ENCODE measurements around the gene OR3A3.
A peak's percentile ranks its signal among the peaks of the same experiment; 100 is the strongest.
"Not testable (repeated sequence)": the region's sequence is repeated elsewhere in the genome, so short reads cannot be mapped to it uniquely, and the experiment has no call there.

Gene OR3A3

DNA sequence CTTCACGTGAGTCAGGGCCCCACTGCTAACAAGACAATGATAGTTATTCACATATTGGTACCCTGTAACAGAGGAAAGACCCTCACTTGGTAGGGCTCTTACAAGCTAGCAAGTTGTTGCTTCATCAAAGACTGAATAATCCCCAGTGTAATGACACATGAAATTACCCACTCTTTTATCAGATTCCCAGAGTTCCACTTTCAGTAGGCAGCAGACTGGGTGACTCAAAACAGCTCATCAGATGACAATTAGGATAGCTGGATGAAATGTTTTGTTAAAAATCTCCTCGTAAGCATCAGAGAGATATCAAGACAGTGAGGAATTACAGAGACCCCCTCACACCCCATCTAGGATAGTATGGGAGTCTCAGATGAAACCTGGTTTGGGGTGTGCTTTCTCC is 29.3 kb downstream of the OR3A3 start:
- no peak for DNase-seq (ENCODE audit: low read depth)

DNA sequence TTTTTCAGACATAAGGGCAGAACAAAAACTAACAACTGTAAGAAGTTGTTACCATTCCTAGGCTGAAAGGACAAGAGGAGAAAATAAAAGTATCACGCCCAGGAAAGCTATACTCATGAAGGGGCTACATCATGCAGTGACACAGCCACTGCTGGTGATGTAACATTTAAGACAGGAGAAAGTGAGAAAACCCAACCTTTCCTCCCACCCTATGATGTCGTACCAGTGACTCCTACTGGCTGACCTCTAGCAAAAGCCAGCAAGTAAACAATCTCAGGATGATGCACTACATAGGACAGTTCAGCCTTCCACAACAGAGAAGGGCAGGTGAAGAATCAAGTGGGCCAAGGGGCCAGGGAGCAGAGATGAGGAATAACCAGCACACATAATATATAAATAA is 36.5 kb downstream of the OR3A3 start:
- no peak overlapping the region for H3K4me3 ChIP-seq (ENCODE audit: low read length)
- DNase-seq (ENCODE audit: low read depth): peak; percentile 41
- TF ChIP-seq, protein P1, sequence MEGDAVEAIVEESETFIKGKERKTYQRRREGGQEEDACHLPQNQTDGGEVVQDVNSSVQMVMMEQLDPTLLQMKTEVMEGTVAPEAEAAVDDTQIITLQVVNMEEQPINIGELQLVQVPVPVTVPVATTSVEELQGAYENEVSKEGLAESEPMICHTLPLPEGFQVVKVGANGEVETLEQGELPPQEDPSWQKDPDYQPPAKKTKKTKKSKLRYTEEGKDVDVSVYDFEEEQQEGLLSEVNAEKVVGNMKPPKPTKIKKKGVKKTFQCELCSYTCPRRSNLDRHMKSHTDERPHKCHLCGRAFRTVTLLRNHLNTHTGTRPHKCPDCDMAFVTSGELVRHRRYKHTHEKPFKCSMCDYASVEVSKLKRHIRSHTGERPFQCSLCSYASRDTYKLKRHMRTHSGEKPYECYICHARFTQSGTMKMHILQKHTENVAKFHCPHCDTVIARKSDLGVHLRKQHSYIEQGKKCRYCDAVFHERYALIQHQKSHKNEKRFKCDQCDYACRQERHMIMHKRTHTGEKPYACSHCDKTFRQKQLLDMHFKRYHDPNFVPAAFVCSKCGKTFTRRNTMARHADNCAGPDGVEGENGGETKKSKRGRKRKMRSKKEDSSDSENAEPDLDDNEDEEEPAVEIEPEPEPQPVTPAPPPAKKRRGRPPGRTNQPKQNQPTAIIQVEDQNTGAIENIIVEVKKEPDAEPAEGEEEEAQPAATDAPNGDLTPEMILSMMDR (IDR thresholded peaks at IDR 0.05; ENCODE audit: insufficient read depth, low read depth, low read length, missing control alignments): peak; percentile 10

More for the DNA sequence above, 29.3 kb downstream of the OR3A3 start:
- H3K4me3 ChIP-seq (ENCODE audit: low read length): no peak overlapping the region
- TF ChIP-seq, protein P1 (IDR thresholded peaks at IDR 0.05; ENCODE audit: insufficient read depth, low read depth, low read length, missing control alignments): no peak

DNA sequence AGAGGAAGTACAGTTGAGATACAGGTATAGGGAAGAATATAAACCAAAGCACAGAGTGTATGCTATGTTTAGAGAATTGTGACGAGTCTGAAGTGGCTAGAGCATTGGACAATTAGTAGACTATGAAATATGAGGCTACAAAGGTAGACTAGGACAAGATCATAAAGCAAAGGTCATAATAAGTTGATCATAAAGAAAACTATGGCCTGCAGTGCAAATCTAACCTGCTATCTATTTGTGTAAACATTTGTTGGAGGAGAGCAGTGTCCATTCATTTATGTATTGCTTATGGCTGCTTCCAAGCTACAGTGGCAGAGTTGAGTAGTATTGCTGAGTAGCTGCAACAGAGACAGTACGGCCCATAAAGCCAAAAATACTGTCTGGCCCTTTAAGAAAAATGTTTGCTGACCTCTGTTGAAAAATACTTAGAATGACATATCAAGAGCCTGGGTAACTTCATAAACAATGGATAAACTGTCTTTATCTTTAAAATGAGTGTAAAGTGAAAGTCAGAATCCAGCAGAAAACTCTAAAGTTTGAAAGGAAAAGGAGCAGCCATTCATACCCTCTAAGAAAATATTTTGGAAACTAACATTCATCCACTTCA is 37.0 kb downstream of the OR3A3 start:
- no peak overlapping the region for H3K4me3 ChIP-seq (ENCODE audit: low read length)
- DNase-seq (ENCODE audit: low read depth): no peak
- TF ChIP-seq, protein P1 (IDR thresholded peaks at IDR 0.05; ENCODE audit: insufficient read depth, low read depth, low read length, missing control alignments): no peak

DNA sequence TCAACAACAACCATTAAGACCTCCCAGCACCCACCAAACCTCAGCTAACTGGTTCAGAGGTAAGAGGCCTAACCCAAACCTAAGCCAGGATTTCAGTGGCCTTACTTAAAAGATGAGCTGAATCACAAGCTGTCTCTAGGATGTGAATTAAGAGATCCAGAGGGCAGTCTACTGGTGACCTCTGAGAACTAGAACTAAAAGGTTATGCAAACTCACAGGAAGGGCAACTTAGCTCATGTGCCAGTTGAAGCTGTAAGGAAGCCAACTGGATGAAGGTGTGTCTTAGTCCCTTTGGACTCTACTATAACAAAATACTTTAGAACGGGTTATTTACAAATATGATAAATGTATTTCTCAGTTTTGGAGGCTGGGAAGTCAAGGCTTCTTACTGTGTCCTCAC is 55.2 kb downstream of the OR3A3 start:
- DNase-seq (ENCODE audit: low read depth); H3K4me3 ChIP-seq (ENCODE audit: low read length): not testable (repeated sequence)

DNA sequence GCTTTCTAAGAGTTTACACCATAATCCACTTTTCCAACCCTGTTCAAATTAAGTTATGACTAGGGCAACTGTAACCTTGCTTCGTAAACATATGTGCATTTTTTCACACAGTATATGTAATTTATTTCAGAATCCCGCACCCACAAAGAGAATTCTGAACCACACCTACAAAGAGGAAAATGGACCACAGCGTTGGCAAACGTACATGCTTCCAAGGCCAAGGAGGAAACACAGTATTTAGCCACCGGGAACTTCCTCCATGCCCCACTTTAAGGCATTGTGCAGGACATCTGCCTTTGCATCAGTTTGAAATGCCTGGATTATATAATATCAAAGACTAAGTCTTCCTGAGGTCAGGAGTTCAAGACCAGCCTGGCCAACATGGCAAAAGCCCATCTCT is 58.4 kb downstream of the OR3A3 start:
- DNase-seq (ENCODE audit: low read depth): no peak
- H3K4me3 ChIP-seq (ENCODE audit: low read length): no peak overlapping the region
- TF ChIP-seq, protein P1 (IDR thresholded peaks at IDR 0.05; ENCODE audit: insufficient read depth, low read depth, low read length, missing control alignments): no peak

DNA sequence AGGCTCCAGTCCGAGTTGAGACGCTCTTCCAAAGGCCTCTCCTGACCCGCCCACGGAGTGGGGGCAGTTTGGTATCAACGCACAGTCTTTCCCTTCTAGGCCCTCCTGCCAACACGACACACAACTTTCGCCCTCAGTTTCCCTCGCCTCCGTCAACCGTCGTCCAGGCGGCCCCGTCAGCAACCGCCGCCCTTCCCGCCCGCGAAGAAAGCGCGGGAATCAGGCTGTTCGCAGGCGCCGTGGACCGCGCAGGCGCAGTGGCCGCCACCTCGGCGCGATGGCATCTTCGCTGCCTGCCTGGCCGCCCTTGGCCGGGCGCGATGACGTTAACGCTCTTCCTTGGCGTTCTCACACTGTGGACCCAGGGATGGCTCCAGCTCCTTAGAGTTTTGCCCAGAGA is 60.4 kb downstream of the OR3A3 start, which contains the start of gene SPATA22:
Gene SPATA22, minus strand, starts transcription at position 221 of the 400 bp plus-strand sequence. CDS start 2,494 bp downstream, outside the sequence.
- TF ChIP-seq, protein P1 (IDR thresholded peaks at IDR 0.05; ENCODE audit: insufficient read depth, low read depth, low read length, missing control alignments): no peak
- no peak within 1 kb of the TSS for H3K4me3 ChIP-seq (ENCODE audit: low read length)
- no peak for DNase-seq (ENCODE audit: low read depth)

DNA sequence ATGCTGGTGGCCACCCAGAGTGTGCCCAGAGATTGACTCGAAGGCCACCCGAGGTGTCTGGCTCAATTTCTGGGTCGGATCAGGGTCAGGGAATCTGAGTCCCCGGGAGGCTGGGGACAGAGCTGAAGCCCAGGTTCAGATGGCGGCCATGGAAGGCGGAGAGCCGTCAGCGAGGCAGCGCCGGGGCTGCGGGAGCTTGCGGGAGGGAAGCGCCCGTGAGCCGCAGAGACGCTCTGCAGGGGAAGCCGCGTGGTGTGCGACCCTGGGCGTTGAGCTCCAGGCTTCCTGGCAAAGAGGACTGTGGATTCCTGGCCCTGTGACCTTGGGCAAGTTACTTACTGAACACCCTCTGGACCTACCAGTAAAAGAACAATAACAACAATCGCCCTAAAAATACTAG is 61.0 kb downstream of the OR3A3 start:
- TF ChIP-seq, protein P1 (IDR thresholded peaks at IDR 0.05; ENCODE audit: insufficient read depth, low read depth, low read length, missing control alignments): no peak
- no peak overlapping the region for H3K4me3 ChIP-seq (ENCODE audit: low read length)
- no peak for DNase-seq (ENCODE audit: low read depth)
